ENCODE results near the gene ATP5PD.

- no peak for TF ChIP-seq AFF4 (CRISPR knock-in tag; IDR thresholded peaks at IDR 0.05)
- peak; percentile 61 for TF ChIP-seq CTCF (CRISPR knock-in tag; IDR thresholded peaks at IDR 0.05)
- no peak for TF ChIP-seq NR1H2 (CRISPR knock-in tag; IDR thresholded peaks at IDR 0.05; ENCODE audit: borderline replicate concordance, low read depth)
- TF ChIP-seq SIN3A (IDR thresholded peaks at IDR 0.05; ENCODE audit: borderline replicate concordance, low read depth, low read length) = peak; percentile 64; the same call in 1 of the 2 replicates
- no peak for TF ChIP-seq E2F1 (CRISPR knock-in tag; IDR thresholded peaks at IDR 0.05)
- TF ChIP-seq ZNF143 (CRISPR knock-in tag; IDR thresholded peaks at IDR 0.05) = peak; percentile 39; the same call in 1 of the 2 replicates
- no peak for TF ChIP-seq MAZ (IDR thresholded peaks at IDR 0.05; ENCODE audit: borderline replicate concordance, low read depth, low read length)
- peak; percentile 68; the same call in 1 of the 2 replicates for TF ChIP-seq MAZ (CRISPR knock-in tag; IDR thresholded peaks at IDR 0.05; ENCODE audit: low read depth)
- no peak for TF ChIP-seq XBP1 (CRISPR knock-in tag; IDR thresholded peaks at IDR 0.05)
- no peak; the same call in 1 of the 2 replicates for TF ChIP-seq TAF1 (CRISPR knock-in tag; IDR thresholded peaks at IDR 0.05)
- TF ChIP-seq SALL2 (CRISPR knock-in tag; IDR thresholded peaks at IDR 0.05) = no peak
- TF ChIP-seq TCF12 (IDR thresholded peaks at IDR 0.05) = no peak
- TF ChIP-seq TCF12 (CRISPR knock-in tag; IDR thresholded peaks at IDR 0.05) = no peak
Measured at GRCh38 chr17:75086496-75087181, 39.9 kb upstream of the ATP5PD start.
